B cell (primary cell): ENCODE results near the gene SPOCK3.

Experiments used
- CTCF ChIP-seq: fragments of 200-600 bp; IDR thresholded peaks from one replicate; pipeline ENCODE4 v1.8.0; 2022; ENCODE audit warnings: antibody characterized with exemption, mild to moderate bottlenecking
- EZH2 ChIP-seq: IDR thresholded peaks from 2 replicates; pipeline ENCODE4 v1.6.1; 2012; ENCODE audit warnings: borderline replicate concordance, low read depth, mild to moderate bottlenecking, moderate library complexity, low read length; ENCODE audit not compliant: insufficient read depth, poor library complexity, severe bottlenecking

GRCh38 chr4:166798126-166798525 lies 436.2 kb downstream of the SPOCK3 start:
- TF ChIP-seq CTCF (no peak), EZH2 (no peak)
